HEK293 (cell line): ENCODE data around the gene CEP350.

ENCODE experiments used
- SCRT2 ChIP-seq: fragments of 450-650 bp; formaldehyde crosslinking; IDR thresholded peaks from 2 replicates; pipeline ENCODE4 v1.5.1; 2016; ENCODE audit warnings: missing biosample characterization, missing genetic modification characterization
- ZFP3 ChIP-seq: fragments of 450-650 bp; formaldehyde crosslinking; IDR thresholded peaks from 2 replicates; pipeline ENCODE4 v1.5.1; 2016; ENCODE audit warnings: low read depth, missing biosample characterization, missing genetic modification characterization
- ZIC2 ChIP-seq: fragments of 450-650 bp; formaldehyde crosslinking; IDR thresholded peaks from 2 replicates; pipeline ENCODE4 v1.5.1; 2016; ENCODE audit warnings: missing biosample characterization, missing genetic modification characterization
- ZNF114 ChIP-seq: fragments of 450-650 bp; formaldehyde crosslinking; IDR thresholded peaks from 2 replicates; pipeline ENCODE4 v1.5.0; 2017; ENCODE audit warnings: missing biosample characterization, missing genetic modification characterization
- ZNF175 ChIP-seq: fragments of 450-650 bp; formaldehyde crosslinking; IDR thresholded peaks from 2 replicates; pipeline ENCODE4 v1.5.1; 2016; ENCODE audit warnings: missing biosample characterization, missing genetic modification characterization
- ZNF391 ChIP-seq: fragments of 450-650 bp; formaldehyde crosslinking; IDR thresholded peaks from 2 replicates; pipeline ENCODE4 v1.5.1; 2016; ENCODE audit warnings: low read depth, missing biosample characterization, missing genetic modification characterization, borderline replicate concordance
- ZNF423 ChIP-seq: fragments of 450-650 bp; formaldehyde crosslinking; IDR thresholded peaks from 2 replicates; pipeline ENCODE4 v1.5.1; 2016; ENCODE audit warnings: missing biosample characterization, missing genetic modification characterization
- ZNF48 ChIP-seq: fragments of 450-650 bp; formaldehyde crosslinking; IDR thresholded peaks from 2 replicates; pipeline ENCODE4 v1.5.1; 2016; ENCODE audit warnings: missing biosample characterization, missing genetic modification characterization
- ZNF549 ChIP-seq: fragments of 450-650 bp; IDR thresholded peaks from 2 replicates; pipeline ENCODE4 v1.5.1; 2018; ENCODE audit warnings: missing biosample characterization, missing genetic modification characterization, mild to moderate bottlenecking, inconsistent platforms, moderate library complexity
- ZNF561 ChIP-seq: fragments of 450-650 bp; IDR thresholded peaks from 2 replicates; pipeline ENCODE4 v1.5.1; 2018; ENCODE audit warnings: missing biosample characterization, missing genetic modification characterization, borderline replicate concordance
- ZNF585B ChIP-seq: fragments of 450-650 bp; formaldehyde crosslinking; IDR thresholded peaks from 2 replicates; pipeline ENCODE4 v1.5.1; 2016; ENCODE audit warnings: missing biosample characterization, missing genetic modification characterization
- ZNF654 ChIP-seq: fragments of 450-650 bp; formaldehyde crosslinking; IDR thresholded peaks from 2 replicates; pipeline ENCODE4 v1.5.1; 2016; ENCODE audit warnings: low read depth, missing biosample characterization, missing genetic modification characterization
- ZSCAN30 ChIP-seq: fragments of 450-650 bp; IDR thresholded peaks from 2 replicates; pipeline ENCODE4 v1.5.1; 2018; ENCODE audit warnings: missing biosample characterization, mild to moderate bottlenecking, missing genetic modification characterization, moderate library complexity
- TF ChIP-seq, protein P1 (sequence below): fragments of 450-650 bp; formaldehyde crosslinking; IDR thresholded peaks from 2 replicates; pipeline ENCODE4 v1.5.1; 2016; ENCODE audit warnings: missing biosample characterization, missing genetic modification characterization
- TF ChIP-seq, protein P2 (sequence below): sonication (generic); formaldehyde crosslinking; IDR thresholded peaks from 2 replicates; pipeline ENCODE4 v1.8.1; 2022; ENCODE audit warnings: mild to moderate bottlenecking, moderate library complexity, missing genetic modification reagents
- TF ChIP-seq, protein P3 (sequence below): fragments of 450-650 bp; formaldehyde crosslinking; IDR thresholded peaks from 2 replicates; pipeline ENCODE4 v1.5.1; 2016; ENCODE audit warnings: missing biosample characterization, missing genetic modification characterization
- TF ChIP-seq, protein P4 (sequence below): fragments of 450-650 bp; formaldehyde crosslinking; IDR thresholded peaks from 2 replicates; pipeline ENCODE4 v1.5.1; 2016; ENCODE audit warnings: missing biosample characterization, missing genetic modification characterization, borderline replicate concordance
- TF ChIP-seq, protein P5 (sequence below): fragments of 450-650 bp; formaldehyde crosslinking; IDR thresholded peaks from 2 replicates; pipeline ENCODE4 v1.5.1; 2016; ENCODE audit warnings: missing biosample characterization, missing genetic modification characterization
- TF ChIP-seq, protein P6 (sequence below): fragments of 450-650 bp; formaldehyde crosslinking; conservative IDR thresholded peaks from 2 replicates; pipeline ENCODE4 v1.5.1; 2016; ENCODE audit warnings: low read depth, missing biosample characterization, missing genetic modification characterization
- TF ChIP-seq, protein P7 (sequence below): fragments of 450-650 bp; formaldehyde crosslinking; IDR thresholded peaks from 2 replicates; pipeline ENCODE4 v1.5.1; 2016; ENCODE audit warnings: missing biosample characterization, missing genetic modification characterization
- TF ChIP-seq, protein P8 (sequence below): fragments of 450-650 bp; formaldehyde crosslinking; IDR thresholded peaks from 2 replicates; pipeline ENCODE4 v1.5.1; 2016; ENCODE audit warnings: missing biosample characterization, missing genetic modification characterization

Gene CEP350

DNA sequence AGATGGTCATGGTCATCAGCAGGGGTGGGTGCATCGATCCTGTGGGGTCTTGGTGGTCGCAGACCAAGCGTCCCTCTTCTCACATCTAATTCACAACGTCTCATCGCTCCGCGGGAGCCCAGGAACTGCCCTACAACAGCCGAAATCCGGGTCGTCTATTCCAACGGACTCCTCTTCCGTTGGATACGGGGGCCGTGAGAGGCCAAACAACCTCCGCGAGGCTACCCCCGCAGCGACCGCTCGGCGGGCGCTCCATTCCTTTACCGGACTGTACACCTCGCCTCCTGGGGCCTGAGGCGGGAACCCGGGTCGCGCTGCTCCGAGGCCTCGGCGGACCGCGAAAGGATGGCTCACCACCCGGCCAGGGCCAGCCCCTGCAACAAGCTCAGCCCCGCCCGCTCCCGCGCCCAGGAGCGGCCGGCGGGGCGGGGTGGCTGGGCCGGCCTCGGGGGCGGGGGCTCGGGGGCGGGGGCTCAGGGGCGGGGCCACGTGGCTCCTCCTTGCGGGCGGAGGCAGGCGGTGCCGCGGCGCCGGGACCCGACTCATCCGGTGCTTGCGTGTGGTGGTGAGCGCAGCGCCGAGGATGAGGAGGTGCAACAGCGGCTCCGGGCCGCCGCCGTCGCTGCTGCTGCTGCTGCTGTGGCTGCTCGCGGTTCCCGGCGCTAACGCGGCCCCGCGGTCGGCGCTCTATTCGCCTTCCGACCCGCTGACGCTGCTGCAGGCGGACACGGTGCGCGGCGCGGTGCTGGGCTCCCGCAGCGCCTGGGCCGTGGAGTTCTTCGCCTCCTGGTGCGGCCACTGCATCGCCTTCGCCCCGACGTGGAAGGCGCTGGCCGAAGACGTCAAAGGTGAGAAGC, 199.9 kb downstream of the CEP350 start, which contains the start of gene QSOX1 (continued):
- TF ChIP-seq, protein P1, sequence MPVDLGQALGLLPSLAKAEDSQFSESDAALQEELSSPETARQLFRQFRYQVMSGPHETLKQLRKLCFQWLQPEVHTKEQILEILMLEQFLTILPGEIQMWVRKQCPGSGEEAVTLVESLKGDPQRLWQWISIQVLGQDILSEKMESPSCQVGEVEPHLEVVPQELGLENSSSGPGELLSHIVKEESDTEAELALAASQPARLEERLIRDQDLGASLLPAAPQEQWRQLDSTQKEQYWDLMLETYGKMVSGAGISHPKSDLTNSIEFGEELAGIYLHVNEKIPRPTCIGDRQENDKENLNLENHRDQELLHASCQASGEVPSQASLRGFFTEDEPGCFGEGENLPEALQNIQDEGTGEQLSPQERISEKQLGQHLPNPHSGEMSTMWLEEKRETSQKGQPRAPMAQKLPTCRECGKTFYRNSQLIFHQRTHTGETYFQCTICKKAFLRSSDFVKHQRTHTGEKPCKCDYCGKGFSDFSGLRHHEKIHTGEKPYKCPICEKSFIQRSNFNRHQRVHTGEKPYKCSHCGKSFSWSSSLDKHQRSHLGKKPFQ (tag by site-specific recombination), result no peak
- TF ChIP-seq ZNF585B (no peak), ZNF561 (tag by site-specific recombination) (peak; percentile 71; the same call in 1 of the 2 replicates), ZNF114 (tag by site-specific recombination) (no peak), ZFP3 (tag by site-specific recombination) (0 out of 2 replicates have a peak, but pooled peaks have one; percentile 43), ZNF423 (peak; percentile 60; the same call in 1 of the 2 replicates), ZNF48 (tag by site-specific recombination) (no peak), SCRT2 (tag by site-specific recombination) (peak; percentile 77), ZNF391 (tag by site-specific recombination) (no peak), ZNF654 (tag by site-specific recombination) (no peak), ZNF549 (tag by site-specific recombination) (0 out of 2 replicates have a peak, but pooled peaks have one; percentile 35), ZSCAN30 (tag by site-specific recombination) (peak; percentile 56; the same call in 1 of the 2 replicates), ZIC2 (peak; percentile 40), ZNF175 (tag by site-specific recombination) (no peak)
- TF ChIP-seq, protein P2, sequence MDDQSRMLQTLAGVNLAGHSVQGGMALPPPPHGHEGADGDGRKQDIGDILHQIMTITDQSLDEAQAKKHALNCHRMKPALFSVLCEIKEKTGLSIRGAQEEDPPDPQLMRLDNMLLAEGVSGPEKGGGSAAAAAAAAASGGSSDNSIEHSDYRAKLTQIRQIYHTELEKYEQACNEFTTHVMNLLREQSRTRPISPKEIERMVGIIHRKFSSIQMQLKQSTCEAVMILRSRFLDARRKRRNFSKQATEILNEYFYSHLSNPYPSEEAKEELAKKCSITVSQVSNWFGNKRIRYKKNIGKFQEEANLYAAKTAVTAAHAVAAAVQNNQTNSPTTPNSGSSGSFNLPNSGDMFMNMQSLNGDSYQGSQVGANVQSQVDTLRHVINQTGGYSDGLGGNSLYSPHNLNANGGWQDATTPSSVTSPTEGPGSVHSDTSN (CRISPR knock-in tag), result peak; percentile 80
- TF ChIP-seq, protein P3, sequence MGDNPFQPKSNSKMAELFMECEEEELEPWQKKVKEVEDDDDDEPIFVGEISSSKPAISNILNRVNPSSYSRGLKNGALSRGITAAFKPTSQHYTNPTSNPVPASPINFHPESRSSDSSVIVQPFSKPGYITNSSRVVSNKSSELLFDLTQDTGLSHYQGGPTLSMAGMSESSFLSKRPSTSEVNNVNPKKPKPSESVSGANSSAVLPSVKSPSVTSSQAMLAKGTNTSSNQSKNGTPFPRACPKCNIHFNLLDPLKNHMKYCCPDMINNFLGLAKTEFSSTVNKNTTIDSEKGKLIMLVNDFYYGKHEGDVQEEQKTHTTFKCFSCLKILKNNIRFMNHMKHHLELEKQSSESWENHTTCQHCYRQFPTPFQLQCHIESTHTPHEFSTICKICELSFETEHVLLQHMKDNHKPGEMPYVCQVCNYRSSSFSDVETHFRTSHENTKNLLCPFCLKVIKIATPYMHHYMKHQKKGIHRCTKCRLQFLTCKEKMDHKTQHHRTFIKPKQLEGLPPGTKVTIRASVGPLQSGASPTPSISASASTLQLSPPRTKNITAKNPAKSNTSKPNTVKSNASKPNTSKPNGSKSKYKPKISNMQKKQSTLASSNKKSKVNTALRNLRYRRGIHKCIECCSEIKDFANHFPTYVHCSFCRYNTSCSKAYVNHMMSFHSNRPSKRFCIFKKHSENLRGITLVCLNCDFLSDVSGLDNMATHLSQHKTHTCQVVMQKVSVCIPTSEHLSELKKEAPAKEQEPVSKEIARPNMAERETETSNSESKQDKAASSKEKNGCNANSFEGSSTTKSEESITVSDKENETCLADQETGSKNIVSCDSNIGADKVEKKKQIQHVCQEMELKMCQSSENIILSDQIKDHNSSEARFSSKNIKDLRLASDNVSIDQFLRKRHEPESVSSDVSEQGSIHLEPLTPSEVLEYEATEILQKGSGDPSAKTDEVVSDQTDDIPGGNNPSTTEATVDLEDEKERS (tag by site-specific recombination), result no peak
- TF ChIP-seq, protein P4, sequence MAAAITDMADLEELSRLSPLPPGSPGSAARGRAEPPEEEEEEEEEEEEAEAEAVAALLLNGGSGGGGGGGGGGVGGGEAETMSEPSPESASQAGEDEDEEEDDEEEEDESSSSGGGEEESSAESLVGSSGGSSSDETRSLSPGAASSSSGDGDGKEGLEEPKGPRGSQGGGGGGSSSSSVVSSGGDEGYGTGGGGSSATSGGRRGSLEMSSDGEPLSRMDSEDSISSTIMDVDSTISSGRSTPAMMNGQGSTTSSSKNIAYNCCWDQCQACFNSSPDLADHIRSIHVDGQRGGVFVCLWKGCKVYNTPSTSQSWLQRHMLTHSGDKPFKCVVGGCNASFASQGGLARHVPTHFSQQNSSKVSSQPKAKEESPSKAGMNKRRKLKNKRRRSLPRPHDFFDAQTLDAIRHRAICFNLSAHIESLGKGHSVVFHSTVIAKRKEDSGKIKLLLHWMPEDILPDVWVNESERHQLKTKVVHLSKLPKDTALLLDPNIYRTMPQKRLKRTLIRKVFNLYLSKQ (tag by site-specific recombination), result no peak
- TF ChIP-seq, protein P5, sequence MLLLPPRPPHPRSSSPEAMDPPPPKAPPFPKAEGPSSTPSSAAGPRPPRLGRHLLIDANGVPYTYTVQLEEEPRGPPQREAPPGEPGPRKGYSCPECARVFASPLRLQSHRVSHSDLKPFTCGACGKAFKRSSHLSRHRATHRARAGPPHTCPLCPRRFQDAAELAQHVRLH (tag by site-specific recombination), result peak; percentile 69; the same call in 1 of the 2 replicates
- TF ChIP-seq, protein P6, sequence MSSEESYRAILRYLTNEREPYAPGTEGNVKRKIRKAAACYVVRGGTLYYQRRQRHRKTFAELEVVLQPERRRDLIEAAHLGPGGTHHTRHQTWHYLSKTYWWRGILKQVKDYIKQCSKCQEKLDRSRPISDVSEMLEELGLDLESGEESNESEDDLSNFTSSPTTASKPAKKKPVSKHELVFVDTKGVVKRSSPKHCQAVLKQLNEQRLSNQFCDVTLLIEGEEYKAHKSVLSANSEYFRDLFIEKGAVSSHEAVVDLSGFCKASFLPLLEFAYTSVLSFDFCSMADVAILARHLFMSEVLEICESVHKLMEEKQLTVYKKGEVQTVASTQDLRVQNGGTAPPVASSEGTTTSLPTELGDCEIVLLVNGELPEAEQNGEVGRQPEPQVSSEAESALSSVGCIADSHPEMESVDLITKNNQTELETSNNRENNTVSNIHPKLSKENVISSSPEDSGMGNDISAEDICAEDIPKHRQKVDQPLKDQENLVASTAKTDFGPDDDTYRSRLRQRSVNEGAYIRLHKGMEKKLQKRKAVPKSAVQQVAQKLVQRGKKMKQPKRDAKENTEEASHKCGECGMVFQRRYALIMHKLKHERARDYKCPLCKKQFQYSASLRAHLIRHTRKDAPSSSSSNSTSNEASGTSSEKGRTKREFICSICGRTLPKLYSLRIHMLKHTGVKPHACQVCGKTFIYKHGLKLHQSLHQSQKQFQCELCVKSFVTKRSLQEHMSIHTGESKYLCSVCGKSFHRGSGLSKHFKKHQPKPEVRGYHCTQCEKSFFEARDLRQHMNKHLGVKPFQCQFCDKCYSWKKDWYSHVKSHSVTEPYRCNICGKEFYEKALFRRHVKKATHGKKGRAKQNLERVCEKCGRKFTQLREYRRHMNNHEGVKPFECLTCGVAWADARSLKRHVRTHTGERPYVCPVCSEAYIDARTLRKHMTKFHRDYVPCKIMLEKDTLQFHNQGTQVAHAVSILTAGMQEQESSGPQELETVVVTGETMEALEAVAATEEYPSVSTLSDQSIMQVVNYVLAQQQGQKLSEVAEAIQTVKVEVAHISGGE (tag by site-specific recombination), result peak; percentile 86
- TF ChIP-seq, protein P7, sequence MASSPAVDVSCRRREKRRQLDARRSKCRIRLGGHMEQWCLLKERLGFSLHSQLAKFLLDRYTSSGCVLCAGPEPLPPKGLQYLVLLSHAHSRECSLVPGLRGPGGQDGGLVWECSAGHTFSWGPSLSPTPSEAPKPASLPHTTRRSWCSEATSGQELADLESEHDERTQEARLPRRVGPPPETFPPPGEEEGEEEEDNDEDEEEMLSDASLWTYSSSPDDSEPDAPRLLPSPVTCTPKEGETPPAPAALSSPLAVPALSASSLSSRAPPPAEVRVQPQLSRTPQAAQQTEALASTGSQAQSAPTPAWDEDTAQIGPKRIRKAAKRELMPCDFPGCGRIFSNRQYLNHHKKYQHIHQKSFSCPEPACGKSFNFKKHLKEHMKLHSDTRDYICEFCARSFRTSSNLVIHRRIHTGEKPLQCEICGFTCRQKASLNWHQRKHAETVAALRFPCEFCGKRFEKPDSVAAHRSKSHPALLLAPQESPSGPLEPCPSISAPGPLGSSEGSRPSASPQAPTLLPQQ (tag by site-specific recombination), result 0 out of 2 replicates have a peak, but pooled peaks have one; percentile 51
- TF ChIP-seq, protein P8, sequence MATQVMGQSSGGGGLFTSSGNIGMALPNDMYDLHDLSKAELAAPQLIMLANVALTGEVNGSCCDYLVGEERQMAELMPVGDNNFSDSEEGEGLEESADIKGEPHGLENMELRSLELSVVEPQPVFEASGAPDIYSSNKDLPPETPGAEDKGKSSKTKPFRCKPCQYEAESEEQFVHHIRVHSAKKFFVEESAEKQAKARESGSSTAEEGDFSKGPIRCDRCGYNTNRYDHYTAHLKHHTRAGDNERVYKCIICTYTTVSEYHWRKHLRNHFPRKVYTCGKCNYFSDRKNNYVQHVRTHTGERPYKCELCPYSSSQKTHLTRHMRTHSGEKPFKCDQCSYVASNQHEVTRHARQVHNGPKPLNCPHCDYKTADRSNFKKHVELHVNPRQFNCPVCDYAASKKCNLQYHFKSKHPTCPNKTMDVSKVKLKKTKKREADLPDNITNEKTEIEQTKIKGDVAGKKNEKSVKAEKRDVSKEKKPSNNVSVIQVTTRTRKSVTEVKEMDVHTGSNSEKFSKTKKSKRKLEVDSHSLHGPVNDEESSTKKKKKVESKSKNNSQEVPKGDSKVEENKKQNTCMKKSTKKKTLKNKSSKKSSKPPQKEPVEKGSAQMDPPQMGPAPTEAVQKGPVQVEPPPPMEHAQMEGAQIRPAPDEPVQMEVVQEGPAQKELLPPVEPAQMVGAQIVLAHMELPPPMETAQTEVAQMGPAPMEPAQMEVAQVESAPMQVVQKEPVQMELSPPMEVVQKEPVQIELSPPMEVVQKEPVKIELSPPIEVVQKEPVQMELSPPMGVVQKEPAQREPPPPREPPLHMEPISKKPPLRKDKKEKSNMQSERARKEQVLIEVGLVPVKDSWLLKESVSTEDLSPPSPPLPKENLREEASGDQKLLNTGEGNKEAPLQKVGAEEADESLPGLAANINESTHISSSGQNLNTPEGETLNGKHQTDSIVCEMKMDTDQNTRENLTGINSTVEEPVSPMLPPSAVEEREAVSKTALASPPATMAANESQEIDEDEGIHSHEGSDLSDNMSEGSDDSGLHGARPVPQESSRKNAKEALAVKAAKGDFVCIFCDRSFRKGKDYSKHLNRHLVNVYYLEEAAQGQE (tag by site-specific recombination), result no peak
